Neutrophil (primary cell): ENCODE measurements around the gene PTTG1.

Source experiments
- H3K27ac ChIP-seq: fragments of 200-600 bp; sonication (generic); 2 replicates; pipeline ENCODE4 v1.5.1; 2016; ENCODE audit warnings: mild to moderate bottlenecking, moderate library complexity
- H3K27me3 ChIP-seq: fragments of 200-600 bp; sonication (generic); 2 replicates; pipeline ENCODE4 v1.6.0; 2016; ENCODE audit warnings: mild to moderate bottlenecking
- H3K36me3 ChIP-seq: fragments of 200-600 bp; sonication (generic); 2 replicates; pipeline ENCODE4 v1.5.1; 2017
- H3K4me1 ChIP-seq, 2 experiments: fragments of 200-600 bp in 1 of 2; sonication (generic) in 1 of 2; 1 replicate in 1 of 2; 2 replicates in 1 of 2; pipeline versions ENCODE4 v1.5.1 to v1.6.1; 2013 to 2016; ENCODE audit warnings: low read depth in 1 of 2, low read length in 1 of 2, mild to moderate bottlenecking in 1 of 2, moderate library complexity in 1 of 2; ENCODE audit not compliant: control insufficient read depth in 1 of 2, insufficient read depth in 1 of 2
- H3K4me3 ChIP-seq, 2 experiments: fragments of 200-600 bp in 1 of 2; sonication (generic) in 1 of 2; 1 replicate in 1 of 2; 2 replicates in 1 of 2; pipeline ENCODE4 v1.5.1; 2013 to 2016; ENCODE audit warnings: low read depth in 1 of 2, low read length in 1 of 2, mild to moderate bottlenecking in 1 of 2, moderate library complexity in 1 of 2
- H3K9me3 ChIP-seq: fragments of 200-600 bp; sonication (generic); 2 replicates; pipeline ENCODE4 v1.5.1; 2016
- CTCF ChIP-seq: fragments of 200-600 bp; sonication (generic); IDR thresholded peaks from 2 replicates; pipeline ENCODE4 v1.5.1; 2016; ENCODE audit warnings: antibody characterized with exemption

Gene PTTG1

GRCh38 chr5:160441311-160441781, 19.7 kb downstream of the PTTG1 start:
- no peak overlapping the region for H3K27ac ChIP-seq
- H3K4me3 ChIP-seq: no peak overlapping the region
- H3K36me3 ChIP-seq: no peaks in the 10 kb centered on the region
- no peak for TF ChIP-seq CTCF
- no peaks in the 10 kb centered on the region for H3K27me3 ChIP-seq
- H3K9me3 ChIP-seq: no peaks in the 10 kb centered on the region
- peaks cover 12 to 16% of the 10 kb centered on the region in 2 experiments for H3K4me1 ChIP-seq

GRCh38 chr5:160442824-160443431, 21.3 kb downstream of the PTTG1 start:
- no peak overlapping the region for H3K27ac ChIP-seq
- TF ChIP-seq CTCF: no peak
- peaks cover 12 to 16% of the 10 kb centered on the region in 2 experiments for H3K4me1 ChIP-seq

GRCh38 chr5:160444407-160444806, 22.8 kb downstream of the PTTG1 start:
- no peaks in the 10 kb centered on the region for H3K9me3 ChIP-seq
- no peak for TF ChIP-seq CTCF
- H3K36me3 ChIP-seq: no peaks in the 10 kb centered on the region
- H3K4me3 ChIP-seq: no peak overlapping the region
- H3K27ac ChIP-seq: no peak overlapping the region
- H3K4me1 ChIP-seq: peaks cover 1 to 8% of the 10 kb centered on the region in 2 experiments
- H3K27me3 ChIP-seq: no peaks in the 10 kb centered on the region

More at GRCh38 chr5:160442824-160443431, 21.3 kb downstream of the PTTG1 start:
- no peak overlapping the region for H3K4me3 ChIP-seq
- H3K36me3 ChIP-seq: no peaks in the 10 kb centered on the region
- H3K9me3 ChIP-seq: no peaks in the 10 kb centered on the region
- no peaks in the 10 kb centered on the region for H3K27me3 ChIP-seq

GRCh38 chr5:160445132-160445531, 23.5 kb downstream of the PTTG1 start:
- Histone ChIP-seq H3K27me3 (no peaks in the 10 kb centered on the region), H3K4me3 (no peak overlapping the region), H3K4me1 (peaks cover 0 to 8% of the 10 kb centered on the region in 2 experiments), H3K27ac (no peak overlapping the region), H3K36me3 (no peaks in the 10 kb centered on the region), H3K9me3 (no peaks in the 10 kb centered on the region)
- TF ChIP-seq CTCF: no peak

GRCh38 chr5:160445751-160446150, 24.1 kb downstream of the PTTG1 start:
- peaks cover 0 to 8% of the 10 kb centered on the region in 2 experiments for H3K4me1 ChIP-seq
- H3K4me3 ChIP-seq: no peak overlapping the region
- no peak overlapping the region for H3K27ac ChIP-seq
- no peaks in the 10 kb centered on the region for H3K9me3 ChIP-seq
- TF ChIP-seq CTCF: no peak
- H3K27me3 ChIP-seq: no peaks in the 10 kb centered on the region
- no peaks in the 10 kb centered on the region for H3K36me3 ChIP-seq
